ENCODE data around the gene FANCC. TPM values are rescaled to one million over a fixed set of nuclear protein-coding genes. Genes with fewer than 3 reads are reported as not detected.
"Not testable (repeated sequence)": the region's sequence is repeated elsewhere in the genome, so short reads cannot be mapped to it uniquely, and the experiment has no call there.

FANCC gene
- total RNA-seq, 1 donor from 2014 or later = 7.9 TPM

GRCh38 chr9:95277509-95277908 is 40.0 kb downstream of the FANCC start:
- Mint-ChIP-seq H3K36me3 (ENCODE audit: low read depth, unreplicated experiment) (no peaks in the 10 kb centered on the region), H3K4me1 (ENCODE audit: low read depth, unreplicated experiment) (peaks cover 5% of the 10 kb centered on the region), H3K27ac (ENCODE audit: unreplicated experiment) (no peak overlapping the region), H3K9me3 (ENCODE audit: unreplicated experiment) (peaks cover 2% of the 10 kb centered on the region), H3K4me3 (ENCODE audit: unreplicated experiment) (no peak overlapping the region), H3K27me3 (ENCODE audit: low read depth, unreplicated experiment) (no peaks in the 10 kb centered on the region)
- TF ChIP-seq CTCF (IDR thresholded peaks at IDR 0.05; ENCODE audit: insufficient read depth, low read depth, low read length) = no peak
- TF ChIP-seq EZH2 (IDR thresholded peaks at IDR 0.05; ENCODE audit: insufficient read depth, low read length) = no peak
- DNase-seq (ENCODE audit: low read depth) (no peak), FAIRE-seq (no peak)
- Histone ChIP-seq H4K20me1 (ENCODE audit: insufficient read depth, low read length) (peaks cover 10% of the 10 kb centered on the region), H2AFZ (ENCODE audit: low read depth, low read length) (no peak overlapping the region), H3K27ac (ENCODE audit: low read depth, low read length) (no peak overlapping the region), H3K4me3 (ENCODE audit: insufficient read depth, low read depth, low read length) (no peak overlapping the region), H3K36me3 (ENCODE audit: insufficient read depth, low read length) (no peaks in the 10 kb centered on the region), H3K9ac (ENCODE audit: low read length) (no peak overlapping the region), H3K79me2 (ENCODE audit: insufficient read depth, low read length) (no peaks in the 10 kb centered on the region), H3K9me3 (ENCODE audit: insufficient read depth, low read depth, low read length) (no peaks in the 10 kb centered on the region), H3K27me3 (ENCODE audit: insufficient read depth, low read length) (no peaks in the 10 kb centered on the region), H3K4me1 (ENCODE audit: insufficient read depth, low read length) (no peaks in the 10 kb centered on the region), H3K4me2 (ENCODE audit: low read length) (no peak overlapping the region)

- Mint-ChIP-seq H3K4me1 (ENCODE audit: low read depth, unreplicated experiment) (peaks cover 5% of the 10 kb centered on the region), H3K36me3 (ENCODE audit: low read depth, unreplicated experiment) (no peaks in the 10 kb centered on the region), H3K27me3 (ENCODE audit: low read depth, unreplicated experiment) (no peaks in the 10 kb centered on the region), H3K9me3 (ENCODE audit: unreplicated experiment) (peaks cover 2% of the 10 kb centered on the region), H3K4me3 (ENCODE audit: unreplicated experiment) (no peak overlapping the region), H3K27ac (ENCODE audit: unreplicated experiment) (no peak overlapping the region)
- H2AFZ ChIP-seq (ENCODE audit: low read depth, low read length) = no peak overlapping the region
- H3K27me3 ChIP-seq (ENCODE audit: insufficient read depth, low read length) = no peaks in the 10 kb centered on the region
- no peak overlapping the region for H3K9ac ChIP-seq (ENCODE audit: low read length)
- H3K27ac ChIP-seq (ENCODE audit: low read depth, low read length) = no peak overlapping the region
- H3K4me1 ChIP-seq (ENCODE audit: insufficient read depth, low read length) = no peaks in the 10 kb centered on the region
- H3K79me2 ChIP-seq (ENCODE audit: insufficient read depth, low read length) = no peaks in the 10 kb centered on the region
- no peak overlapping the region for H3K4me2 ChIP-seq (ENCODE audit: low read length)
- H3K36me3 ChIP-seq (ENCODE audit: insufficient read depth, low read length) = no peaks in the 10 kb centered on the region
- DNase-seq (ENCODE audit: low read depth) (no peak), FAIRE-seq (no peak)
- no peak for TF ChIP-seq EZH2 (IDR thresholded peaks at IDR 0.05; ENCODE audit: insufficient read depth, low read length)
- TF ChIP-seq CTCF (IDR thresholded peaks at IDR 0.05; ENCODE audit: insufficient read depth, low read depth, low read length) = no peak
- H3K4me3 ChIP-seq (ENCODE audit: insufficient read depth, low read depth, low read length) = no peak overlapping the region
- no peaks in the 10 kb centered on the region for H3K9me3 ChIP-seq (ENCODE audit: insufficient read depth, low read depth, low read length)
- peaks cover 10% of the 10 kb centered on the region for H4K20me1 ChIP-seq (ENCODE audit: insufficient read depth, low read length)
These were observed 41.0 kb downstream of the FANCC start for GRCh38 chr9:95276395-95276954.

- H3K27me3 Mint-ChIP-seq (ENCODE audit: low read depth, unreplicated experiment); H3K9me3 ChIP-seq (ENCODE audit: insufficient read depth, low read depth, low read length); H3K27me3 ChIP-seq (ENCODE audit: insufficient read depth, low read length); H3K9me3 Mint-ChIP-seq (ENCODE audit: unreplicated experiment); H3K79me2 ChIP-seq (ENCODE audit: insufficient read depth, low read length); H3K36me3 Mint-ChIP-seq (ENCODE audit: low read depth, unreplicated experiment); H3K4me2 ChIP-seq (ENCODE audit: low read length); H3K4me3 ChIP-seq (ENCODE audit: insufficient read depth, low read depth, low read length); H3K4me1 ChIP-seq (ENCODE audit: insufficient read depth, low read length); H3K4me1 Mint-ChIP-seq (ENCODE audit: low read depth, unreplicated experiment); H3K4me3 Mint-ChIP-seq (ENCODE audit: unreplicated experiment); DNase-seq (ENCODE audit: low read depth); H3K27ac ChIP-seq (ENCODE audit: low read depth, low read length); FAIRE-seq; H2AFZ ChIP-seq (ENCODE audit: low read depth, low read length); H3K36me3 ChIP-seq (ENCODE audit: insufficient read depth, low read length); H3K27ac Mint-ChIP-seq (ENCODE audit: unreplicated experiment); H4K20me1 ChIP-seq (ENCODE audit: insufficient read depth, low read length); H3K9ac ChIP-seq (ENCODE audit: low read length): not testable (repeated sequence)
These were observed 43.3 kb downstream of the FANCC start for GRCh38 chr9:95274160-95274559.
